ENCODE results near the gene KCTD4.

DNA sequence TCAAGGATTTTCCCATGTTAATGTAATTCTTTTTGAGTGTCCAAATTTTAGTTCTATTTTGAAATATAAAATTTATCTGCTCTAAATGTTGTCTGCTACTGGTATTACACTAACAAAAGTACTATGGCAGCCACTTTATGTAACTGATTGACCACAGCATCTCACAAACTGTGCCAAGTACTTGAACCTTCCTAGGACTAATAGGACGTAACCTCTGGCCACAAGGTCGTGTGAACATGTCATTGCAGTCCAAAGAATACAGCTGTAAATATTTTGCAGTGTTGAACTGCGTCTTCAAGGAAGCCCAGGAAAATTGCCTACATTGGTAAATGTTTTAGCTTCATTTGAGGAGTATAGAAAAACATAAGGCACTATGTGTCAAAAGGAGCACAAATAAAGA, 1.9 kb downstream of the KCTD4 start:
- no peak for TF ChIP-seq EZH2 (IDR thresholded peaks at IDR 0.05; ENCODE audit: low read length, unreplicated experiment)
- TF ChIP-seq, protein P1, sequence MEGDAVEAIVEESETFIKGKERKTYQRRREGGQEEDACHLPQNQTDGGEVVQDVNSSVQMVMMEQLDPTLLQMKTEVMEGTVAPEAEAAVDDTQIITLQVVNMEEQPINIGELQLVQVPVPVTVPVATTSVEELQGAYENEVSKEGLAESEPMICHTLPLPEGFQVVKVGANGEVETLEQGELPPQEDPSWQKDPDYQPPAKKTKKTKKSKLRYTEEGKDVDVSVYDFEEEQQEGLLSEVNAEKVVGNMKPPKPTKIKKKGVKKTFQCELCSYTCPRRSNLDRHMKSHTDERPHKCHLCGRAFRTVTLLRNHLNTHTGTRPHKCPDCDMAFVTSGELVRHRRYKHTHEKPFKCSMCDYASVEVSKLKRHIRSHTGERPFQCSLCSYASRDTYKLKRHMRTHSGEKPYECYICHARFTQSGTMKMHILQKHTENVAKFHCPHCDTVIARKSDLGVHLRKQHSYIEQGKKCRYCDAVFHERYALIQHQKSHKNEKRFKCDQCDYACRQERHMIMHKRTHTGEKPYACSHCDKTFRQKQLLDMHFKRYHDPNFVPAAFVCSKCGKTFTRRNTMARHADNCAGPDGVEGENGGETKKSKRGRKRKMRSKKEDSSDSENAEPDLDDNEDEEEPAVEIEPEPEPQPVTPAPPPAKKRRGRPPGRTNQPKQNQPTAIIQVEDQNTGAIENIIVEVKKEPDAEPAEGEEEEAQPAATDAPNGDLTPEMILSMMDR (conservative IDR thresholded peaks at IDR 0.05; ENCODE audit: low read depth, low read length): no peak
